ENCODE results near the gene IL17D.

Gene IL17D

DNA sequence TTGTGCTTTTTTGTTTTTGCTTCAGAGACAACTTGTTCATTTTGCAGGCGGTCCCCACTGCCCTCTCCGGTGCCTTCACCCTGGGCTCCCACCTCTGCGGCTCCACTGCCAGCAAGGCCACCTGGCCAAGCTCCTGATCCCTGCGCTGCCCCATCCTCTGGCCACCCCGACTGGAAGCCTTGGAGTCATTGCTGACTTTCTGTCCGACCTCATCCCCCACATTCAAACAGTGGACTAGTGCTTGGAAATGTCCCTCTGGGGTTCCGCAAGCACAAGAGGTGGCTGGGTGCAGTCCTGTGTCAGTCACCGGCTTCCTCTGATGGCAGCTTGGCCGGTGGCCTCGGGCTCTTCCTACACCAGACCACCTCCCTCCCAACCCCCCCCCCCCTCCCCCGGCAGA lies 17.0 kb downstream of the IL17D start:
- no peak for ATAC-seq
- TF ChIP-seq ZC3H10 (CRISPR knock-in tag; IDR thresholded peaks at IDR 0.05) (no peak), GLIS3 (CRISPR knock-in tag; IDR thresholded peaks at IDR 0.05) (no peak), TCF4 (CRISPR knock-in tag; IDR thresholded peaks at IDR 0.05; ENCODE audit: borderline replicate concordance) (no peak), ZFP3 (CRISPR knock-in tag; IDR thresholded peaks at IDR 0.05) (no peak), SNAI2 (CRISPR knock-in tag; IDR thresholded peaks at IDR 0.05) (no peak), ZFP30 (CRISPR knock-in tag; IDR thresholded peaks at IDR 0.05) (no peak), ZNF8 (CRISPR knock-in tag; IDR thresholded peaks at IDR 0.05) (no peak), ESRRG (CRISPR knock-in tag; IDR thresholded peaks at IDR 0.05) (no peak), PPARA (CRISPR knock-in tag; IDR thresholded peaks at IDR 0.05; ENCODE audit: borderline replicate concordance) (no peak), ZNF70 (CRISPR knock-in tag; IDR thresholded peaks at IDR 0.05) (no peak), TOX (CRISPR knock-in tag; IDR thresholded peaks at IDR 0.05; ENCODE audit: borderline replicate concordance) (no peak), ZNF565 (CRISPR knock-in tag; conservative IDR thresholded peaks at IDR 0.05; ENCODE audit: low read depth) (no peak), BACH2 (CRISPR knock-in tag; IDR thresholded peaks at IDR 0.05; ENCODE audit: borderline replicate concordance) (no peak)
- TF ChIP-seq, protein P1, sequence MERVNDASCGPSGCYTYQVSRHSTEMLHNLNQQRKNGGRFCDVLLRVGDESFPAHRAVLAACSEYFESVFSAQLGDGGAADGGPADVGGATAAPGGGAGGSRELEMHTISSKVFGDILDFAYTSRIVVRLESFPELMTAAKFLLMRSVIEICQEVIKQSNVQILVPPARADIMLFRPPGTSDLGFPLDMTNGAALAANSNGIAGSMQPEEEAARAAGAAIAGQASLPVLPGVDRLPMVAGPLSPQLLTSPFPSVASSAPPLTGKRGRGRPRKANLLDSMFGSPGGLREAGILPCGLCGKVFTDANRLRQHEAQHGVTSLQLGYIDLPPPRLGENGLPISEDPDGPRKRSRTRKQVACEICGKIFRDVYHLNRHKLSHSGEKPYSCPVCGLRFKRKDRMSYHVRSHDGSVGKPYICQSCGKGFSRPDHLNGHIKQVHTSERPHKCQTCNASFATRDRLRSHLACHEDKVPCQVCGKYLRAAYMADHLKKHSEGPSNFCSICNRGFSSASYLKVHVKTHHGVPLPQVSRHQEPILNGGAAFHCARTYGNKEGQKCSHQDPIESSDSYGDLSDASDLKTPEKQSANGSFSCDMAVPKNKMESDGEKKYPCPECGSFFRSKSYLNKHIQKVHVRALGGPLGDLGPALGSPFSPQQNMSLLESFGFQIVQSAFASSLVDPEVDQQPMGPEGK (CRISPR knock-in tag; IDR thresholded peaks at IDR 0.05; ENCODE audit: borderline replicate concordance): no peak
- TF ChIP-seq, protein P2, sequence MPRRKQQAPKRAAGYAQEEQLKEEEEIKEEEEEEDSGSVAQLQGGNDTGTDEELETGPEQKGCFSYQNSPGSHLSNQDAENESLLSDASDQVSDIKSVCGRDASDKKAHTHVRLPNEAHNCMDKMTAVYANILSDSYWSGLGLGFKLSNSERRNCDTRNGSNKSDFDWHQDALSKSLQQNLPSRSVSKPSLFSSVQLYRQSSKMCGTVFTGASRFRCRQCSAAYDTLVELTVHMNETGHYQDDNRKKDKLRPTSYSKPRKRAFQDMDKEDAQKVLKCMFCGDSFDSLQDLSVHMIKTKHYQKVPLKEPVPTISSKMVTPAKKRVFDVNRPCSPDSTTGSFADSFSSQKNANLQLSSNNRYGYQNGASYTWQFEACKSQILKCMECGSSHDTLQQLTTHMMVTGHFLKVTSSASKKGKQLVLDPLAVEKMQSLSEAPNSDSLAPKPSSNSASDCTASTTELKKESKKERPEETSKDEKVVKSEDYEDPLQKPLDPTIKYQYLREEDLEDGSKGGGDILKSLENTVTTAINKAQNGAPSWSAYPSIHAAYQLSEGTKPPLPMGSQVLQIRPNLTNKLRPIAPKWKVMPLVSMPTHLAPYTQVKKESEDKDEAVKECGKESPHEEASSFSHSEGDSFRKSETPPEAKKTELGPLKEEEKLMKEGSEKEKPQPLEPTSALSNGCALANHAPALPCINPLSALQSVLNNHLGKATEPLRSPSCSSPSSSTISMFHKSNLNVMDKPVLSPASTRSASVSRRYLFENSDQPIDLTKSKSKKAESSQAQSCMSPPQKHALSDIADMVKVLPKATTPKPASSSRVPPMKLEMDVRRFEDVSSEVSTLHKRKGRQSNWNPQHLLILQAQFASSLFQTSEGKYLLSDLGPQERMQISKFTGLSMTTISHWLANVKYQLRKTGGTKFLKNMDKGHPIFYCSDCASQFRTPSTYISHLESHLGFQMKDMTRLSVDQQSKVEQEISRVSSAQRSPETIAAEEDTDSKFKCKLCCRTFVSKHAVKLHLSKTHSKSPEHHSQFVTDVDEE (CRISPR knock-in tag; IDR thresholded peaks at IDR 0.05): no peak
- TF ChIP-seq, protein P3, sequence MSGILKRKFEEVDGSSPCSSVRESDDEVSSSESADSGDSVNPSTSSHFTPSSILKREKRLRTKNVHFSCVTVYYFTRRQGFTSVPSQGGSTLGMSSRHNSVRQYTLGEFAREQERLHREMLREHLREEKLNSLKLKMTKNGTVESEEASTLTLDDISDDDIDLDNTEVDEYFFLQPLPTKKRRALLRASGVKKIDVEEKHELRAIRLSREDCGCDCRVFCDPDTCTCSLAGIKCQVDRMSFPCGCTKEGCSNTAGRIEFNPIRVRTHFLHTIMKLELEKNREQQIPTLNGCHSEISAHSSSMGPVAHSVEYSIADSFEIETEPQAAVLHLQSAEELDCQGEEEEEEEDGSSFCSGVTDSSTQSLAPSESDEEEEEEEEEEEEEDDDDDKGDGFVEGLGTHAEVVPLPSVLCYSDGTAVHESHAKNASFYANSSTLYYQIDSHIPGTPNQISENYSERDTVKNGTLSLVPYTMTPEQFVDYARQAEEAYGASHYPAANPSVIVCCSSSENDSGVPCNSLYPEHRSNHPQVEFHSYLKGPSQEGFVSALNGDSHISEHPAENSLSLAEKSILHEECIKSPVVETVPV (CRISPR knock-in tag; IDR thresholded peaks at IDR 0.05): no peak
- TF ChIP-seq, protein P4, sequence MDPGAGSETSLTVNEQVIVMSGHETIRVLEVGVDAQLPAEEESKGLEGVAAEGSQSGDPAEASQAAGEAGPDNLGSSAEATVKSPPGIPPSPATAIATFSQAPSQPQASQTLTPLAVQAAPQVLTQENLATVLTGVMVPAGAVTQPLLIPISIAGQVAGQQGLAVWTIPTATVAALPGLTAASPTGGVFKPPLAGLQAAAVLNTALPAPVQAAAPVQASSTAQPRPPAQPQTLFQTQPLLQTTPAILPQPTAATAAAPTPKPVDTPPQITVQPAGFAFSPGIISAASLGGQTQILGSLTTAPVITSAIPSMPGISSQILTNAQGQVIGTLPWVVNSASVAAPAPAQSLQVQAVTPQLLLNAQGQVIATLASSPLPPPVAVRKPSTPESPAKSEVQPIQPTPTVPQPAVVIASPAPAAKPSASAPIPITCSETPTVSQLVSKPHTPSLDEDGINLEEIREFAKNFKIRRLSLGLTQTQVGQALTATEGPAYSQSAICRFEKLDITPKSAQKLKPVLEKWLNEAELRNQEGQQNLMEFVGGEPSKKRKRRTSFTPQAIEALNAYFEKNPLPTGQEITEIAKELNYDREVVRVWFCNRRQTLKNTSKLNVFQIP (CRISPR knock-in tag; IDR thresholded peaks at IDR 0.05; ENCODE audit: borderline replicate concordance, low read depth): no peak

DNA sequence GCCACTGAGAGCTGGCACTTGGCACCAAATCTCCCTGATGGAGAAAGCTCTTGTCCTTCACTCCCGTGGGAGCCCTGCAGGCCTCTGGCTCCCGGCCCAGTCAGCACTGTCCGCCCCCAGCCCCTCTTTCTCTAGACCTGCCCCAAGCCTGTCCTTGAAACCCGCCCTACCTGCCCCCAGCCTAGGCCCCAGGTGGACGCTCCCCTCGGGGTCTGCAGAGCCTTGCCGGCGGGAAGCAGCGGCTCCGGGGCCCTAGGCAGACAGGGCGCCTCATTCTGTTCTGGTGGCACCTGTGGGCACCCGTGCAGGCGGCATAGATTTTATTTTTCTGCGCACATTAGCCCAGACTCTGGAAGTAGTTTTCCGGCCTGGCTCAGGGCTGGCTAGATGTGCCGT lies 17.6 kb downstream of the IL17D start:
- ATAC-seq: no peak

DNA sequence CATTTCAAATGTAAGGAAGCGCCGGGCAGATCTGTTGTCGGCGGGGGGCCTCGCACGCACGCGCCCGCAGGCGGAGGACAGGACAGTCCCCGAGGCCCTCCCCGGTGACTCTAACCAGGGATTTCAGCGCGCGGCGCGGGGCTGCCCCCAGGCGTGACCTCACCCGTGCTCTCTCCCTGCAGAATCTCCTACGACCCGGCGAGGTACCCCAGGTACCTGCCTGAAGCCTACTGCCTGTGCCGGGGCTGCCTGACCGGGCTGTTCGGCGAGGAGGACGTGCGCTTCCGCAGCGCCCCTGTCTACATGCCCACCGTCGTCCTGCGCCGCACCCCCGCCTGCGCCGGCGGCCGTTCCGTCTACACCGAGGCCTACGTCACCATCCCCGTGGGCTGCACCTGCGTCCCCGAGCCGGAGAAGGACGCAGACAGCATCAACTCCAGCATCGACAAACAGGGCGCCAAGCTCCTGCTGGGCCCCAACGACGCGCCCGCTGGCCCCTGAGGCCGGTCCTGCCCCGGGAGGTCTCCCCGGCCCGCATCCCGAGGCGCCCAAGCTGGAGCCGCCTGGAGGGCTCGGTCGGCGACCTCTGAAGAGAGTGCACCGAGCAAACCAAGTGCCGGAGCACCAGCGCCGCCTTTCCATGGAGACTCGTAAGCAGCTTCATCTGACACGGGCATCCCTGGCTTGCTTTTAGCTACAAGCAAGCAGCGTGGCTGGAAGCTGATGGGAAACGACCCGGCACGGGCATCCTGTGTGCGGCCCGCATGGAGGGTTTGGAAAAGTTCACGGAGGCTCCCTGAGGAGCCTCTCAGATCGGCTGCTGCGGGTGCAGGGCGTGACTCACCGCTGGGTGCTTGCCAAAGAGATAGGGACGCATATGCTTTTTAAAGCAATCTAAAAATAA lies 18.2 kb downstream of the IL17D start:
- peak; percentile 86 for ATAC-seq
- TF ChIP-seq, protein P1 (CRISPR knock-in tag; IDR thresholded peaks at IDR 0.05; ENCODE audit: borderline replicate concordance): no peak
- TF ChIP-seq ZFP30 (CRISPR knock-in tag; IDR thresholded peaks at IDR 0.05): no peak
- no peak for TF ChIP-seq ISL1 (CRISPR knock-in tag; IDR thresholded peaks at IDR 0.05)
- TF ChIP-seq, protein P2 (CRISPR knock-in tag; IDR thresholded peaks at IDR 0.05): no peak
- no peak for TF ChIP-seq ARNTL (CRISPR knock-in tag; IDR thresholded peaks at IDR 0.05; ENCODE audit: borderline replicate concordance, low read depth)
- no peak for TF ChIP-seq ZC3H10 (CRISPR knock-in tag; IDR thresholded peaks at IDR 0.05)
- TF ChIP-seq ZNF70 (CRISPR knock-in tag; IDR thresholded peaks at IDR 0.05): no peak
- TF ChIP-seq TOX (CRISPR knock-in tag; IDR thresholded peaks at IDR 0.05; ENCODE audit: borderline replicate concordance): no peak
- no peak for TF ChIP-seq ZNF8 (CRISPR knock-in tag; IDR thresholded peaks at IDR 0.05)
- TF ChIP-seq, protein P3 (CRISPR knock-in tag; IDR thresholded peaks at IDR 0.05): no peak
- no peak for TF ChIP-seq ZFP3 (CRISPR knock-in tag; IDR thresholded peaks at IDR 0.05)

More for the DNA sequence above, 17.6 kb downstream of the IL17D start:
- no peak for TF ChIP-seq OSR1 (CRISPR knock-in tag; IDR thresholded peaks at IDR 0.05)
- TF ChIP-seq ISL1 (CRISPR knock-in tag; IDR thresholded peaks at IDR 0.05): no peak
- no peak for TF ChIP-seq ZNF565 (CRISPR knock-in tag; conservative IDR thresholded peaks at IDR 0.05; ENCODE audit: low read depth)
